SH-SY5Y (cell line): ENCODE results near the gene PRSS22.

Experiments used
- GATA2 ChIP-seq: IDR thresholded peaks from 2 replicates; pipeline ENCODE4 v1.6.1; 2011; ENCODE audit warnings: mild to moderate bottlenecking, low read depth, low read length
- GATA3 ChIP-seq: IDR thresholded peaks from 2 replicates; pipeline ENCODE4 v1.6.1; 2011; ENCODE audit warnings: low read depth, mild to moderate bottlenecking, low read length, moderate library complexity

PRSS22 gene

DNA sequence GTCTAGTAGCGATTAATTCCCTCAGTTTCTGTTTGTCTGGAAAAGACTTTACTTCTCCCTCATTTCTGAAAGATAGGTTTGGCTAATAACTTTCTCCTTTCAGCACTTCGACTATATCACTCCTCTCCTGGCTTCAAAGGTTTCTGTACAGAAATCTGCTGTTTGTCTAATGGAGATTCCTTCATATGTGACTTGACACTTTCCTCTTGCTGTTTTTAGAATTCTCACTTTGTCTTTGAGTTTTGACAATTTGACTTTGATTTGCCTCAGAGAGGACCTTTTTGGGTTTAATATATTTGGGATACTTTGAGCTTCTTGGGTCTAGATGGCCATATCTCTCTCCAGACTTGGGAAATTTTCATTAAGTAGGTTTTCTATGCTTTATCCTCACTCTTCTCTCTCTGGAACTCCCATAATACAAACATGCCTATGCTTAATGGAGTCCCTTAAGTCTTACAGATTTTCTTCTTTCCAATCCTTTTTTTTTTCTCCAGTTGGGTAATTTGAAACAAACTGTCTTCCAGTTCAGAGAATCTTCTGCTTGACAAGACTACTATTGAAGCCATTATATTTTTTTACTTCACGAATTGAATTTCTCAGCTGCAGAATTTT is 48.7 kb downstream of the PRSS22 start:
- no peak for TF ChIP-seq GATA2
- TF ChIP-seq GATA3, result no peak

DNA sequence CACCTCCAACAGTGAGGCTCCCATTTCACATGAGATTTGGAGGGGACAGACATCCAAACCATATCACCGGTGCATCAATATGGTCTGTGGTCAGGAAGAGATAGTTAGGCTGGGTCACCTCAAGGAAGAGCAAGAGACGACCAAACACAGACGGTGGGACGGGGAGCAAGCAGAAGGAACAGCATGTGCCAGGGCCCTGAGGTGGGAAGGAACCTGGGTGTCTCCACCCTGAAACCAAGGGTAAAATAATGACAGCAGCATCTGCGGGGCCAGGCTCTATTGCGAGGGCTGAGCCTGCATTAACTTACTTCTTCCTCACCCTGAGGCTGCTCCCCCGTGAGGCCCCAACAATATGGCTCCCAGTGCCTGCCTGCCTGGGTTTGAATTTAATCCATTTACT is 49.8 kb downstream of the PRSS22 start:
- TF ChIP-seq GATA3, result no peak
- no peak for TF ChIP-seq GATA2

DNA sequence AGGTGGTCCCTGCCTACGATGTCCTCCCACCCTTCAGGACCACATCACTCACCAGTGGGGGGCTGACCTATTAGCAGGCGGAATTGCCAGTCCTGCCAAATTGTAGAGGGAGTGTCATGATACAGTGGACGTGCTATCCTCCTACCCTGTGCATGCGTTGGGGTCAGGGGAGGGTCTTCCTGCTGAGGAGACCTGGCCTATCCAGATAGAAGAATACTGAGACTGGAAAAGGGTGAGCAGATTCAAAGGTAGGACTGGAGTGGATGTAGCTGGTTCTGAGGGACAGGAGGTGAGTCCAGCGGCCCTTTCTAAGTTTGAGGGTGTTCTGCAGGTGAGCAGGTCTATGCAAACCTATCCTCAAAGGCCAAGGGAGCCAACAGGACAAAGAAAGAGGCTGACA is 51.7 kb downstream of the PRSS22 start:
- TF ChIP-seq GATA2 (no peak), GATA3 (no peak)

DNA sequence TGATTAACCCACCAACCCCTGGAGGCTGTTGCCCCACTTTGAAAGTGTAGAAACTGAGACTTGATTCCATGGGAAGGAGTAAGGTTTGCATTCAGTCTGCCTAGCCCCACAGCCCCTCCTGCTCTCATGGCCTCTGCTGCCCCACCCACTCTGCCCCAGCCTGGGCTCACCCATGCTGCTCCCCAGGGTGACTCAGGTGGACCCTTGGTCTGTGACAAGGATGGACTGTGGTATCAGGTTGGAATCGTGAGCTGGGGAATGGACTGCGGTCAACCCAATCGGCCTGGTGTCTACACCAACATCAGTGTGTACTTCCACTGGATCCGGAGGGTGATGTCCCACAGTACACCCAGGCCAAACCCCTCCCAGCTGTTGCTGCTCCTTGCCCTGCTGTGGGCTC is 53.2 kb downstream of the PRSS22 start:
- TF ChIP-seq GATA2 (no peak), GATA3 (no peak)

DNA sequence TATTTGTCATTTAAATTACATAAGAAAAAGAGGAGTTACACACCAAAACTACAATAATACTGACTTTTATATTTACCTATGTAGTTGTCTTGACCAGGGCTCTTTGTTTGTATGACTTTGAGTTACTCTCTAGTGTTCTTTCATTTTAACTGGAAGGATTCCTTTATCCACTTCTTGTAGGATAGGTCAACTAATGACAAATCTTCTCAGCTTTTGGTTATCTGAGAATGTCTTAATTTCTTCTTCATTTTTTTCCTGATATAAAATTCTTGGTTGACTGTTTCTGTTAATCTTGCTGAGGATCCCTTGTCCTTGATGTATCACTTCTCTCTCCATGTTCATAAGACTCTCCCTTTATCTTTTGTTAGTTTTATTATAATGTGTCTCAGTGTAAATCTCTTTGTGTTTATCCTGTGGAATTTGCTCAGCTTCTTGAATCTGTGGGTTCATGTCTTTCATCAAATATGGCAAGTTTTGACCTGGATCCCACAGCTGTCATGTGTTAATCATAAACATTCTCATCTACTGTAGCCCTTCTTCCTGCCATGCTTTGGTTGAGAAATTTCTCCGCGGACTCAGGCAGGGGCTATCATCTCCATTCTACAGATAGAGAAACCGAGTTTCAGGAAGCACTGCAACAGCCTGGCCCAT is 54.3 kb downstream of the PRSS22 start:
- TF ChIP-seq GATA2 (no peak), GATA3 (no peak)
